PC-9 (cell line): ENCODE measurements around the gene RNF223.

Experiments used
- EZH2 ChIP-seq: fragments of 200-600 bp; sonication (generic); IDR thresholded peaks from 2 replicates; pipeline ENCODE4 v1.8.0; 2017; ENCODE audit warnings: antibody characterized with exemption, low read depth
- TF ChIP-seq, protein P1 (sequence below): fragments of 200-600 bp; sonication (generic); conservative IDR thresholded peaks from 2 replicates; pipeline ENCODE4 v1.6.1; 2017; ENCODE audit warnings: mixed run types, antibody characterized with exemption, mild to moderate bottlenecking, moderate library complexity

DNA sequence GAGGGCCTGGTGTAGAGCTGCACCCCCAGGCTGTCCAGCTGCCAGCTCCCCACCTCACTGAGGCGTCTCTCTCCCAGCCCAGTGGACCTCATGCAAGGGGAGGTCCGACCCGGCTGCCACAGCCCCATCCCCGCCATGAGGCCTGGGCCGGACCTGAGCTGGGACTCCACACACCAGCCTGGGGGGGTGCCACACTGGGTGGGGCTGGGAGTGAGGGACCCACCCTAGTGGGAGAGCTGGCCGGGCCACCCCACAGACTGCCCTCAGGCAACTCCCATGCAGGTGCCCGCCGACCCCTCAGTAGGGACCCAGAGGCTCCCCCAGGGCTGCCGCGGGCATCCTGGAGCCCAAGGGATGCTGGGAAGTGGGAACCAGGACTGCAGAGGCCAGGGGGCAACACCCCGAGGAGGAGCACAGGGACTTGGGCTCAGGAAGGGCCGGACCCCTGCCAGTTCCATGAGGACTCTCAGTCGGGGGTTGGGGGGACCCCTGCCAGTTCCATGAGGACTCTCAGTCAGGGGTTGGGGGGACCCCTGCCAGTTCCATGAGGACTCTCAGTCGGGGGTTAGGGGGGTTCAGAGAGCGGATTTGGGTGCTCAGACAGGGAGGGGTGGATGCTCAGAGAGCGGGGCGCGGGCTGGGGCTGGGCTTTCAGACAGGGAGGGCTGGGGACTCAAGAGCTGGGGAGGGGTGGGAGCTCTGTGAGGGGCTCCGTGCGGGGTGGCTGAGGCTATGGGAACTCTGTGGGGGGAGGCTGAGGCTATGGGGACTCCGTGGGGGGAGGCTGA lies 1.2 kb upstream of the RNF223 start:
- TF ChIP-seq, protein P1, sequence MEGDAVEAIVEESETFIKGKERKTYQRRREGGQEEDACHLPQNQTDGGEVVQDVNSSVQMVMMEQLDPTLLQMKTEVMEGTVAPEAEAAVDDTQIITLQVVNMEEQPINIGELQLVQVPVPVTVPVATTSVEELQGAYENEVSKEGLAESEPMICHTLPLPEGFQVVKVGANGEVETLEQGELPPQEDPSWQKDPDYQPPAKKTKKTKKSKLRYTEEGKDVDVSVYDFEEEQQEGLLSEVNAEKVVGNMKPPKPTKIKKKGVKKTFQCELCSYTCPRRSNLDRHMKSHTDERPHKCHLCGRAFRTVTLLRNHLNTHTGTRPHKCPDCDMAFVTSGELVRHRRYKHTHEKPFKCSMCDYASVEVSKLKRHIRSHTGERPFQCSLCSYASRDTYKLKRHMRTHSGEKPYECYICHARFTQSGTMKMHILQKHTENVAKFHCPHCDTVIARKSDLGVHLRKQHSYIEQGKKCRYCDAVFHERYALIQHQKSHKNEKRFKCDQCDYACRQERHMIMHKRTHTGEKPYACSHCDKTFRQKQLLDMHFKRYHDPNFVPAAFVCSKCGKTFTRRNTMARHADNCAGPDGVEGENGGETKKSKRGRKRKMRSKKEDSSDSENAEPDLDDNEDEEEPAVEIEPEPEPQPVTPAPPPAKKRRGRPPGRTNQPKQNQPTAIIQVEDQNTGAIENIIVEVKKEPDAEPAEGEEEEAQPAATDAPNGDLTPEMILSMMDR: no peak
- TF ChIP-seq EZH2: no peak
